GM21528 (cell line): ENCODE results near the gene ARHGAP25.

Experiments used
- ATAC-seq: cut with Tn5 transposase; IDR thresholded peaks from one replicate; pipeline ENCODE4 v1.9.1; 2021; ENCODE audit warnings: mild to moderate bottlenecking, moderate library complexity; ENCODE audit not compliant: unreplicated experiment, low FRiP score

The ARHGAP25 gene

DNA sequence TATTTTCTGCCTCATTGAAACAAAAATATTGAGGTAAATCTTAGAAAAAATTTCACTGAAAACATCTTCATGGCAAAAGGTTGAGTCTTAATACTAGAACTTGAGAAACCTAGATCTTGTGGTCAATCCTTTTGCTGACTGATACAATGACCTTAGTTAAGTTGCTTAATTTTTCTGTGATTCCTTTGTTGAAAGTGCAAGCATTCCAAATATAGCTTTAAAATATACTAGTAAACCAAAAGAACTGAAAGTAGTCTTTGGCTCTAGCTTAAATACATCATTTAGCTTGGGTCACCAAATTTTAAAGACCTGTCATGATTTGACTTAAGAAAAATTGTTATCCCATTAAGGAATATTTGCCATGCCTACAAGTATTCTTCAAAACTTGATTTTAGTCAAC lies 119.9 kb downstream of the ARHGAP25 start:
- ATAC-seq, result no peak

DNA sequence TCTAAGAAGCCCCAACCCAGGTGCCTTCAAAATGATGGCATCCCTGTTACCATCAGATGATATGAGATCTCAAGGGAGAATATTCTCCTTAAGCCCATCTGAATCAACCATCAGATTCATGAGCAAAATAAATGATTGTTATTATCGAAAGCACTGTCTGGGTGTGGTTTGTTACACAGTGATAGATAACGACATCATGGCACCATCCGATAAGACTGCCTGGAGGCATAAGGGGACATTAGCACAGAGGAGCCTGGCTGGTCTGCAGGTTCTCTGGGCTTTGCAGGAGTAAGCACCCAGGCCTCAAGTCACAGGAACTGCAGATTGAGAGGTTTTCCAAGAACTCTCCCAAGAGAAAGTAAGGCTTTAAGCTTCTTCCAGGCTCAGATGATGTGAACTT lies 120.9 kb downstream of the ARHGAP25 start:
- no peak for ATAC-seq

DNA sequence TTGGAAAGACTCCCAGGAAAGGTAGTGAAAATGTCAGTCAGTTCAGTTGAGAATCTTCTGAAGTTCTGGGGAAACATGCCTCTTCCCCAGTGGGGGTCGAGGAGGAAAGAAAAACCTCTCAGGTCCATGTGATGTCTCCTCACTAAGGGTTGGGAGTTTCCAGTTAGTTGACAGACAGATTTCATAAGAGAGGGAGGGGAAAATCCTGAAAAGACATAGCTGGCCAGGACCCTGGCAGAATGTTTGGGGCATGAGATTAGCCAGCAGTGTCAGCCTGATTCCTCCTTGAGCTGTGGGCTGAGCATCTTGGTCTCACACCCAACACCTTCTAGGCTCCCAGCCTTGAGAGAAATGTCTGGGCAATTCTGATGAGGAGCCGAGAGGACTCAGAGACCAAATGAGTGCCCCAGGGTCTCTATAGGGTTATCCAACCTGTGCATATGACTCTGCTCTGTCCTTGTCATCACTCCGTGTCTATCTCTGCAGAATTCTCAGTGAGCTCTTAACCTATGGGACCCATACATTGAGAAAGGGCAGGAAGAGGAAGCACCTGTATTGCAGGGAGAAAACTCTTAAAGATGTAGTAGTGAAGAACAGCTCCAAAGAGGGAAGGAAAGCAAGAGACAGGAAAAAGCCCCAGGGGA lies 122.7 kb downstream of the ARHGAP25 start:
- ATAC-seq, result no peak

DNA sequence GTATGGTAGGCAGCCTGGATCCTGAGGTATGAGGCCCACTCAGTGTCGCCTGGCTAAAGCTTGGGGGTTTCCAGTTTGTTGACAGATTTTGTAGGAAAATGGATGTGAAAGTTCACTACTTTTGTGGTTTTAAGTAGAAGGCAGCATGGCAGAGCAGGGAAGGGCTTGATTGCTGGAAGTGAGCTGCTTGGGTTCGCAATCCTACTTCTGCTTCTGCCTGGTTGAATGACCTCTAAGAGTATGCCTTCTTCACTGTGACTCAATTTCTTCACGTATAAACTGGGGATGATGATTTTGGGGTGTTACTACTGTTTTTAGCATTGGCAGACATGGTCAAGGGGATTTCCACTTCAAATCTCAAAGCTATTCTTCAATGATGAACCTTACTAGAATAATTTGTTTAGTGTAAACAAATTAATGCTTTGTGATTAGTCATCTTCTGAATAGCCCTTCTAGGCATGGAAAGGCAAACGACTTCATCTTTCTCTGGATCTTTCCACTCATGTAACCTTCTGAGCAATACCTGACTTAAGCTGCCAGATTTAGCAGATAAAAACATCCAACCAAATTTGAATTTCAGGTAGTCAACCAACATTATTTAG lies 123.3 kb downstream of the ARHGAP25 start:
- ATAC-seq, result no peak

DNA sequence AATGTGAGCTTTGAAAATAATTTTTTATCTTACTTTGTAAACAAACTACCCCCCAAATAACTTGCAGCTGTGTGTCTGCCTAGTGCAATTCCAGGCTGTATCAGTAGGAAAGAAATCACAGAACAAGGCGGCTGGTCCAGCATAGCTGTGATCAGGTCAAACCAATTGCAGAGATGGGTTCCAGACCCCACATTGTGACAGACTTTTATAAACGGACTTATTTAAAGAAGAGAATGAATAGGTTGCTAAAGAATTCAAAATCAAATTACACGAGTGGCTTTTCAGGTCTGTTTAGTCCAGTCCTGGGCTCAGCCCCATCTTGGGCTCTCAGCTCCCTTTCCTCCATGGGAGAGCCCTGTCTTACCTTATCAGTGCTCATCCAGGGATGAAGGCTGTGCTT lies 125.5 kb downstream of the ARHGAP25 start:
- ATAC-seq, result no peak

DNA sequence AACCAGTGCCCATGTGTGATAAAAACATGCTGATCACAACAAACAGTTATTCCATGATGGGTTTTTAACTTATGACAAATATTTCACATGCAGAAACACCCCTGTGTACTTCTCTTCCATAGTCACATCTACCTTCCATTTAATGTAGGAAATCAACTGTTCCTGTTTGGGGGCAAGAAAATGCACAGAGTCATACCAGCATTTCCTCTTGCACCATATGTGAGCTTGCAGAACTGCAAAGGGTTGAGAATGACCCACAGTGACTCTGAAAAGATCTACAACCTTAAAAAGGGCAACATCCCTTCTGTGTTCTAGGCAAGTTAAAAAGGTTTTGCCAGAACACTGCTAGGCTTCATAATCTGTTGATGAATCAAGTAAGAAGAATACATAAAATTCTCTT lies 126.7 kb downstream of the ARHGAP25 start:
- ATAC-seq, result no peak

DNA sequence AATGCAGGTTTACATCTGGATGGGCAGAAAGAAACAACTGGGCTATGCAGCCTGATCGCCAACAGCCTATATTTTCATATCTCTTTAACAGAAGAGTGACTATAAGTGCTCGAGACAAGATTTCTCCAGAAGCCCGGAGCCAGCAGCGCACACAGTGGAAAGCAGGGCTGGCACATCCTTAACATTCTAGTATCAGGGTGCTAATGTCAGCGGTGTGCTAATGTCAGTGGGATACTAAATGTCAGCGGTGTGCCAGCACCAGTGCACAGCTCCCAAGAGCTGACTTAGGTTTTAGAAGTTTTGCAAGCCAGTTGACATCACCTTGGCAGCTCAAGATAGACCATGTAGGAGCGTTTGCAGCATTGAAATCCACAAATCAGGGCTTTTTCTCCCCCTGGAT lies 128.3 kb downstream of the ARHGAP25 start:
- no peak for ATAC-seq

DNA sequence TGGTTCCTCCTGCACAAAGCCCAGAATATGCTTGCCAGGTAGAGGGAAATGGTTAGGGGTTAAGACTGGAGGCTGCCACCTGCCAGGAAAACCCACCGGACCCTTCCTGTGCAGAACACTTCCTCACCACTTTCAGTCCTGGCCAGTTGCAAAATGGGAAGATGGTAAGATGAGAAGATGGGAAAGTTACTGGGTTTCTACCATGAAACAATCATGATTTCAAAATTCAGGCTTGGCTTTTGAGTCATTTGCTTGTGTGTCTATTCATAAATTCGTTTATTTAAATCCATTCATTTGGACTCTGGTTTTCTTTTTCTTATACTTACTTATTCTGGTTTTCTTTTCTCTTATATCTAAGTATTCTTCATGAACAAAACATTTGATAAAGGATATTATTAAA lies 129.4 kb downstream of the ARHGAP25 start:
- no peak for ATAC-seq

DNA sequence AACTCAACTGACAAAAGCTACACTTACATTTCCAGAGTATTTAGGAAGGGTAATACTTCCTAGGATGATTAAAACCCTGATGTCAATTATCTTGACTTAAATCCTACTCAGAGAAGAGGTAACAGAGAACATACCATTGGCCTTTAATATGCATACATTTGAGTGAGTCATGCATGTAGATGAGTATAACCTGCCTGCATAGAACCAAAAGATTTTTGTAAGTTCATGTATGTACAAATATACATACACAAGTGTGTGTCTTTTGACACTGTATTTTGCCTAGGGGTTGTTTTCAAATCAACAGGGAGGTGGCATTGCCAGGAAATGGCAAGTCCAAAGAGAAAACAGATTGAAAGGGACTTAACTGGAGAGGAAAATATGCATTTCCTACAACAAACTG lies 130.5 kb downstream of the ARHGAP25 start:
- no peak for ATAC-seq

DNA sequence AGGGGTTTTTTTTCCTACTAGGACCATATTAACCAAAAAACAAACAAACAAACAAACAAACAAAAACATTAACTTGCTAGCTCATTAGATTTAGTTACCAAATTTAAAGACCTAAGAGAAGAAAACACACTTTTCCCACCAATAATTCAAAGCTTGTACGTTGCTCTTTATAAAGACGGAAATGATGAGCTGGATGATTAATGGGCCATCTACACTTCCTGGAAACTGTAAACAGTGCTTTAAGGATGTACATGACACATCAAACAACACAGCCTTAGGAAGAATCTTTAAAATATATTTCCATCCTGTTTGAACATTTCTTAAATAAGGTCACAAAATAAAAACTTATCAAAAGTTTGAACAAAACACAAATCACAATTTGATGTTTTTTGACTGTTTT lies 135.6 kb downstream of the ARHGAP25 start:
- no peak for ATAC-seq

DNA sequence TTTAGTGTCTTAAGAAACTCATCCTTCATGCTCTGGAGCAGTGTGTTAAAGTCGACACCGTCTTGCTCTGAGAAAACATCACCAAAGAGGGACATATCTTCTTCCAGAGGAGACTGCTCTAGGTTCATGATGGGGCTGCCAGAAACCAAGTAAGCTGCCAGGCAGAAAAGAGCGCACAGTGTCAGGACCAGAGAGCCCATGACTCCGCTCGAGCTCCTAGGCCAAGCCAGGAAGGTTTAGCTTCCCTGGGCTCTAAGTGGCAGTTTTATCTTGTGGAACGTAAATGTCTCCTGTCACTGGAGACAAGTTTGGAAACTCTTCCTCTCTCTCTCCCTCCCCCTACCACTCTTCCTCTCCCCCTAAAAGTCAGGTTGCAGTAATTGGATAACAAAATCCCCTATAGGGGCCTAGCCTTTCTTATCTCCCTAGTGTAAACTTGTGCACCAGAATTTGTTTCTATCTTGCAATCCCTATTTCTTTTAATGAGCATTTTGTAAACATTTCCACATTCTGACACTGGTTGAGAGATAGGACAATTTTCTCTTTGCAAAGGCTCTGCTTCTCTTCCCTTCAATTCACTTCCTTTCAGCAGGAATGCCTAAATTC lies 136.7 kb downstream of the ARHGAP25 start, which contains the start of gene BMP10:
TSS of gene BMP10 (minus strand) at position 239 of the 606 bp plus-strand sequence. CDS start at position 200, 39 bp downstream.
- no peak for ATAC-seq
